ENCODE results near the gene SRA1.

GRCh38 chr5:140540227-140540626 lies 17.0 kb downstream of the SRA1 start:
- no peak for TF ChIP-seq CTCF (IDR thresholded peaks at IDR 0.05; ENCODE audit: poor library complexity)
- TF ChIP-seq EZH2 (IDR thresholded peaks at IDR 0.05; ENCODE audit: borderline replicate concordance): no peak
- no peak for TF ChIP-seq EZH2phosphoT487 (IDR thresholded peaks at IDR 0.05; ENCODE audit: low read depth, severe bottlenecking, unreplicated experiment)

Measured in hepatocyte (in vitro differentiated cells).